Activated T-helper 2 cell treated with anti-CD3 and anti-CD28 coated beads, Interferon-gamma antibody, Interleukin-2, Interleukin-4, amounts not matched to agents 10 μg/mL and 5 μg/mL and 100 μg/mL, durations not matched to agents 14 hours and 24 hours and 36 hours (primary cell): Measurements from ENCODE around the gene FLNC. TPM values are rescaled to one million over a fixed set of nuclear protein-coding genes. Genes with fewer than 3 reads are reported as not detected.

Source experiments
- DNase-seq: peaks from one replicate; pipeline ENCODE4 v3.0.0; 2021; ENCODE audit warnings: low spot score
- H3K27ac Mint-ChIP-seq: one replicate; pipeline ENCODE4 v1.8.0; 2021; ENCODE audit warnings: mixed read lengths
- H3K27me3 Mint-ChIP-seq: one replicate; pipeline ENCODE4 v1.8.0; 2021; ENCODE audit warnings: low read depth, mixed read lengths
- H3K36me3 Mint-ChIP-seq: one replicate; pipeline ENCODE4 v1.8.0; 2021; ENCODE audit warnings: low read depth, mixed read lengths
- H3K4me1 Mint-ChIP-seq: one replicate; pipeline ENCODE4 v1.8.0; 2021; ENCODE audit warnings: low read depth, mixed read lengths
- H3K4me3 Mint-ChIP-seq: one replicate; pipeline ENCODE4 v1.8.0; 2021; ENCODE audit warnings: low read depth, mild to moderate bottlenecking, moderate library complexity, mixed read lengths
- H3K9me3 Mint-ChIP-seq: one replicate; pipeline ENCODE4 v1.8.0; 2021; ENCODE audit warnings: mixed read lengths
- intact Hi-C: fragments of 100-400 bp; cut with micrococcal nuclease; formaldehyde crosslinking; loops from one replicate; pipeline ENCODE4 v1.15.1; 2023
- total RNA-seq: library from RNA; stranded (reverse); gene quantifications from 2 replicates; pipeline ENCODE4 v1.2.3, GENCODE V29; 2022

The FLNC gene
- total RNA-seq, result not detected in 2 replicates

- peaks cover 6% of the 10 kb centered on the region for H3K4me1 Mint-ChIP-seq
- no peak within 1 kb of the TSS for H3K27ac Mint-ChIP-seq
- peaks cover 46% of the 10 kb centered on the region for H3K27me3 Mint-ChIP-seq
- no peak for DNase-seq
- H3K4me3 Mint-ChIP-seq, result peak within 1 kb of the TSS; percentile 17
- H3K36me3 Mint-ChIP-seq, result no peaks in the 10 kb centered on the region
- intact Hi-C loops, result no loop called here
- no peaks in the 10 kb centered on the region for H3K9me3 Mint-ChIP-seq
Measured at GRCh38 chr7:128830231-128831177, at the start of gene FLNC. FLNC (plus strand) TSS chr7:128830406; CDS start chr7:128830638, 232 bp downstream.

- DNase-seq, result no peak
- peaks cover 7% of the 10 kb centered on the region for H3K4me1 Mint-ChIP-seq
- H3K27ac Mint-ChIP-seq, result no peak overlapping the region
- intact Hi-C loops, result no loop called here
- peaks cover 19% of the 10 kb centered on the region for H3K27me3 Mint-ChIP-seq
- peaks cover 15% of the 10 kb centered on the region for H3K9me3 Mint-ChIP-seq
- H3K4me3 Mint-ChIP-seq, result no peak overlapping the region
- peaks cover 2% of the 10 kb centered on the region for H3K36me3 Mint-ChIP-seq
Measured at GRCh38 chr7:128781126-128781525, 49.1 kb upstream of the FLNC start.

- H3K4me1 Mint-ChIP-seq, result peaks cover 7% of the 10 kb centered on the region
- H3K9me3 Mint-ChIP-seq, result peaks cover 15% of the 10 kb centered on the region
- peaks cover 25% of the 10 kb centered on the region for H3K27me3 Mint-ChIP-seq
- no peak for DNase-seq
- intact Hi-C loops, result no loop called here
- H3K27ac Mint-ChIP-seq, result no peak overlapping the region
- no peak overlapping the region for H3K4me3 Mint-ChIP-seq
- peaks cover 2% of the 10 kb centered on the region for H3K36me3 Mint-ChIP-seq
Measured at GRCh38 chr7:128781851-128782250, 48.4 kb upstream of the FLNC start.

- no peaks in the 10 kb centered on the region for H3K36me3 Mint-ChIP-seq
- intact Hi-C loops, result no loop called here
- H3K27me3 Mint-ChIP-seq, result peaks cover 28% of the 10 kb centered on the region
- no peak for DNase-seq
- peaks cover under 1% of the 10 kb centered on the region for H3K9me3 Mint-ChIP-seq
- H3K4me3 Mint-ChIP-seq, result no peak overlapping the region
- H3K27ac Mint-ChIP-seq, result no peak overlapping the region
- peaks cover 3% of the 10 kb centered on the region for H3K4me1 Mint-ChIP-seq
Measured at GRCh38 chr7:128783143-128783861, 46.9 kb upstream of the FLNC start.

GRCh38 chr7:128785738-128786137 lies 44.5 kb upstream of the FLNC start:
- intact Hi-C loops, result no loop called here
- Mint-ChIP-seq H3K27ac (no peak overlapping the region), H3K36me3 (no peaks in the 10 kb centered on the region), H3K9me3 (no peaks in the 10 kb centered on the region), H3K4me1 (peaks cover 7% of the 10 kb centered on the region), H3K4me3 (no peak overlapping the region), H3K27me3 (peaks cover 47% of the 10 kb centered on the region)
- DNase-seq, result no peak

GRCh38 chr7:128788446-128789412 lies 41.5 kb upstream of the FLNC start:
- H3K9me3 Mint-ChIP-seq, result no peaks in the 10 kb centered on the region
- no peak for DNase-seq
- intact Hi-C loops, result no loop called here
- H3K27me3 Mint-ChIP-seq, result peaks cover 47% of the 10 kb centered on the region
- no peak overlapping the region for H3K27ac Mint-ChIP-seq
- H3K4me1 Mint-ChIP-seq, result peaks cover 10% of the 10 kb centered on the region
- no peaks in the 10 kb centered on the region for H3K36me3 Mint-ChIP-seq
- H3K4me3 Mint-ChIP-seq, result no peak overlapping the region

- peak overlapping the region; percentile 81 for H3K4me3 Mint-ChIP-seq
- peaks cover 41% of the 10 kb centered on the region for H3K27me3 Mint-ChIP-seq
- no peaks in the 10 kb centered on the region for H3K9me3 Mint-ChIP-seq
- no peak overlapping the region for H3K27ac Mint-ChIP-seq
- intact Hi-C loops, result loop anchor here (5.0 kb wide), 1 partner anchor 53 kb away; the partner anchor contains the start of gene CALU
- H3K4me1 Mint-ChIP-seq, result peaks cover 10% of the 10 kb centered on the region
- DNase-seq, result no peak
- H3K36me3 Mint-ChIP-seq, result no peaks in the 10 kb centered on the region
Measured at GRCh38 chr7:128790315-128791041, 39.7 kb upstream of the FLNC start.

DNA sequence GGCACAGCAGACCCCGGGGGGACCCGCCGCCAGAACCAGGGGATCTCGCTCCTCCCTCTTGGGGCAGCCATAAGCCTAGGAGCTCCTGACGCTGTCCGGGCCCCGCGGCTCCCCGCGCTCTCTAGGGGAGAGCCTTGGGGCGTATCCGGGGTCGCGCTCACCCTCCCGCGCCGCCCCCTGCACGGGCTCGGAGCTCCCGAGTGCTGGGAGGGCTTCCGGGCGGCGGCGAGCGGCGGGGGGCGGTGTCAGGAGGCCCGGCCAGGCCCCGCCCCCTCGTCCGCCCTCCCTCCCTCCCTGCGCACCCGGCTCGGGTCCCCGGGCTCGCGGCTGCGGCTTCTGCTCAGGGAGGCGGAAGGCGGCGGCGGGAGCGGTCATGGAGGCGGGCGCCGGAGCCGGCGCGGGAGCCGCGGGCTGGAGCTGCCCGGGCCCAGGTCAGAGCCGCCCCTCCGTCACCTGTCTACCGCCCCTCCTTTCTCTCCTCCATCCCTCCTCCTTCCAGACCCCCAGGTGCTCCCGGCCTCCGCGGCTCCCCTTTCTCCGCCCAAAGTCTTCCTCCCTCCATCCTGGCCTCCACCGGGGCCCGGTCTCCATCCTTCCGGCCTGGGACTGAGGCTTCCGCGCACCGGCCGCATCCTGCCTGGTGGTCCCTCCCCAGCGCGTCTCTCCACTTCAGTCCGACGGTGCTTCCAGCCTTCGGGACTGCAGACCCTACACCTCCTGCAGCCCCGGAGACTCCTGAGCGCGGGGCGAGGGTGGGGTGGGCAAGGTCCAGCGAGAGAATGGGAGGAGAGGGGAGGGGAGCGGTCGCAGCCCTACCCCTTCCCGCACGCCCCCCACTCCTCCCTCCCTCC lies 38.9 kb upstream of the FLNC start, which contains the start of gene CCDC136:
Gene CCDC136 (plus strand): TSS at position 848 of the 851 bp plus-strand sequence. CDS start 444 bp downstream, outside the sequence.
- Mint-ChIP-seq H3K4me3 (peak within 1 kb of the TSS; percentile 84), H3K9me3 (no peaks in the 10 kb centered on the region), H3K27me3 (peaks cover 32% of the 10 kb centered on the region), H3K4me1 (peaks cover 10% of the 10 kb centered on the region), H3K27ac (peak within 1 kb of the TSS; percentile 44), H3K36me3 (no peaks in the 10 kb centered on the region)
- peak; percentile 69 for DNase-seq
- intact Hi-C loops, result loop anchor here (5.0 kb wide), 1 partner anchor 54 kb away; the partner anchor contains the start of gene CALU

GRCh38 chr7:128791972-128792327 lies 38.3 kb upstream of the FLNC start:
- intact Hi-C loops, result loop anchor here (5.0 kb wide), 1 partner anchor 55 kb away; the partner anchor contains the start of gene CALU
- peaks cover 10% of the 10 kb centered on the region for H3K4me1 Mint-ChIP-seq
- H3K36me3 Mint-ChIP-seq, result no peaks in the 10 kb centered on the region
- no peak for DNase-seq
- H3K27ac Mint-ChIP-seq, result no peak overlapping the region
- H3K27me3 Mint-ChIP-seq, result peaks cover 28% of the 10 kb centered on the region
- no peaks in the 10 kb centered on the region for H3K9me3 Mint-ChIP-seq
- H3K4me3 Mint-ChIP-seq, result peak overlapping the region; percentile 84

DNA sequence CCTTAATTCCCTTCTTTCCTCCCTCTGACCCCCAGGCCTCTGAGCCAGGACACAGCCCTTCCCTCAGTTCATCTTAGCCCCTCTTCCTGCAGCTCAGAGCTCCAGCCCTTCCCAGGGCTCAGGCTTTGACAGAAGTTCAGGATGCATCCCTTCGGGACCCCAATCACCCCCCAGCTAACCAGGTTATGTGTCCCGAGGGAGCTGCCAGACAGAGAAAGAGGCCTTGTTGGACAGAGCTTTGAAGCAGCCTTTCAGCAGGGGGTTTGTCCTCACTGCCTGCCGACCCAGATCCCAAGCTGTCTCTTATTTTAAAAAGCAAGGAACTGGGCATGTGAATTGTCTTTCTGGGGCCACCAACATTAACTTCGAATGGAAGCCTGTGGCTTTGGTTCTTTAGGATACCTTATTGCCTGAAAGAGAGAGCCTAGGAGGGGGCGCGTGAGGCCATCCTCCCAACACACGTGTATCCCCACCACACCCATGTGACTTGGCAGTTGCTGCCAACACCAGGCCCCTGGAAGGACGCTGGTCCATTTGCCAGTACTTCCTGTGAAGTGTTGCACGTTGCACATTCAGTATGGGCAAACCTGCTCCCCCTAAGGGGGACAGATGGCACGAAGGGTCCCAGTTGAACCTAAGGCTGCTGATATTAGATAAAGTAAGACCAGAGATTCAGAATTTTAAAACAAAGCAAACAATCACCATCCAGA lies 37.6 kb upstream of the FLNC start:
- Mint-ChIP-seq H3K9me3 (no peaks in the 10 kb centered on the region), H3K4me3 (peak overlapping the region; percentile 66), H3K27ac (peak overlapping the region; percentile 44), H3K27me3 (peaks cover 24% of the 10 kb centered on the region), H3K36me3 (no peaks in the 10 kb centered on the region), H3K4me1 (peaks cover 7% of the 10 kb centered on the region)
- DNase-seq, result no peak
- intact Hi-C loops, result loop anchor here (5.0 kb wide), 1 partner anchor 55 kb away; the partner anchor contains the start of gene CALU
